Keratinocyte (primary cell): ENCODE results near the gene IQCF5. TPM values are rescaled to one million over a fixed set of nuclear protein-coding genes. Genes with fewer than 3 reads are reported as not detected.

ENCODE experiments used
- DNase-seq: peaks from one replicate; pipeline ENCODE4 v3.0.0-alpha.2; 2011; ENCODE audit warnings: low read depth, missing footprints, low spot score
- FAIRE-seq: peaks from 2 replicates; lab custom pipeline; 2011; peaks lifted over from hg19 to GRCh38; lab: Jason Lieb, UNC
- H2AFZ ChIP-seq: 2 replicates; pipeline ENCODE4 v1.6.0; 2012; ENCODE audit warnings: low read length, control low read depth, inconsistent platforms; ENCODE audit not compliant: control insufficient read depth
- H3K27ac ChIP-seq: 2 replicates; pipeline ENCODE4 v1.5.1; 2011; ENCODE audit warnings: low read length; ENCODE audit not compliant: control insufficient read depth, insufficient read depth
- H3K27me3 ChIP-seq: 3 replicates; pipeline ENCODE4 v1.6.0; 2011; ENCODE audit warnings: low read length; ENCODE audit not compliant: control insufficient read depth, insufficient read depth; ENCODE audit errors: extremely low read depth
- H3K36me3 ChIP-seq, 2 experiments: 2 replicates in 1 of 2; 3 replicates in 1 of 2; pipeline ENCODE4 v1.5.1; 2011; ENCODE audit warnings: low read length in 2 of 2, mild to moderate bottlenecking in 1 of 2; ENCODE audit not compliant: control insufficient read depth in 2 of 2, insufficient read depth in 2 of 2; ENCODE audit errors: extremely low read depth in 1 of 2
- H3K4me1 ChIP-seq: 3 replicates; pipeline ENCODE4 v1.5.1; 2011; ENCODE audit warnings: low read length; ENCODE audit not compliant: control insufficient read depth, insufficient read depth; ENCODE audit errors: extremely low read depth
- H3K4me2 ChIP-seq: 3 replicates; pipeline ENCODE4 v1.6.0; 2011; ENCODE audit warnings: low read depth, low read length; ENCODE audit not compliant: control insufficient read depth, insufficient read depth; ENCODE audit errors: extremely low read depth
- H3K4me3 ChIP-seq, 3 experiments: fragments of 200-600 bp in 1 of 3; sonication (generic) in 1 of 3; 2 replicates in 2 of 3; 3 replicates in 1 of 3; pipeline ENCODE4 v1.5.1; 2011 to 2016; ENCODE audit warnings: low read length in 3 of 3, mild to moderate bottlenecking in 3 of 3, control low read depth in 2 of 3, inconsistent platforms in 1 of 3, low read depth in 1 of 3, mixed read lengths in 1 of 3, mixed run types in 1 of 3, moderate library complexity in 1 of 3; ENCODE audit not compliant: control insufficient read depth in 2 of 3, insufficient read depth in 2 of 3; ENCODE audit errors: extremely low read depth in 1 of 3
- H3K79me2 ChIP-seq: 2 replicates; pipeline ENCODE4 v1.6.0; 2012; ENCODE audit warnings: low read length; ENCODE audit not compliant: control insufficient read depth, insufficient read depth
- H3K9ac ChIP-seq: 3 replicates; pipeline ENCODE4 v1.6.0; 2011; ENCODE audit warnings: low read length; ENCODE audit not compliant: control insufficient read depth, insufficient read depth; ENCODE audit errors: extremely low read depth
- H3K9me1 ChIP-seq: 3 replicates; pipeline ENCODE4 v1.6.0; 2011; ENCODE audit warnings: low read length; ENCODE audit not compliant: control insufficient read depth, insufficient read depth; ENCODE audit errors: extremely low read depth
- H3K9me3 ChIP-seq: 2 replicates; pipeline ENCODE4 v1.5.1; 2012; ENCODE audit warnings: low read depth, low read length; ENCODE audit not compliant: control insufficient read depth
- H4K20me1 ChIP-seq: 3 replicates; pipeline ENCODE4 v1.6.0; 2011; ENCODE audit warnings: low read length; ENCODE audit not compliant: control insufficient read depth, insufficient read depth; ENCODE audit errors: extremely low read depth
- CTCF ChIP-seq, 3 experiments: IDR thresholded peaks in 1 of 3; conservative IDR thresholded peaks in 1 of 3; optimal IDR thresholded peaks in 1 of 3; 2 replicates in 2 of 3; 3 replicates in 1 of 3; pipeline versions ENCODE3 to v1.5.1; 2011; ENCODE audit warnings: low read length in 3 of 3, mild to moderate bottlenecking in 3 of 3, moderate library complexity in 2 of 3, control low read depth in 1 of 3, inconsistent platforms in 1 of 3; ENCODE audit not compliant: insufficient read depth in 2 of 3; ENCODE audit errors: extremely low read depth in 1 of 3
- EZH2 ChIP-seq: IDR thresholded peaks from one replicate; pipeline ENCODE4 v1.6.1; 2012; ENCODE audit warnings: inconsistent platforms, mild to moderate bottlenecking, low read length, moderate library complexity
- dilution Hi-C: fragments of 300-500 bp; cut with MboI; formaldehyde crosslinking; loops from one replicate; pipeline ENCODE4 v1.7.0; 2020; ENCODE audit warnings: low sequenced_read_pairs; ENCODE audit not compliant: extremely low pct_ligation_motif_present
- polyA plus RNA-seq, 5 experiments: library from polyadenylated mRNA; depleted of rRNA in 3 of 5; stranded (reverse) in 3 of 5; stranded (forward) in 1 of 5; unstranded in 1 of 5; fragments of >200 nt; gene quantifications; 1 replicate in 1 of 5; 2 replicates in 3 of 5; 3 replicates in 1 of 5; pipeline versions ENCODE4 v1.2.1 to v1.2.3, GENCODE V29; 2011 to 2012; ENCODE audit warnings: missing spikeins in 2 of 5, low read depth in 1 of 5, low replicate concordance in 1 of 5
- small RNA-seq, 3 experiments: library from RNA; depleted of rRNA; stranded (forward); fragments of <200 nt; gene quantifications; one replicate each; pipeline ENCODE3, GENCODE V24; 2012; ENCODE audit warnings: low read depth in 3 of 3, low replicate concordance in 1 of 3; ENCODE audit not compliant: insufficient read length in 3 of 3

IQCF5 gene
- polyA plus RNA-seq, 1 donor (not counting 4 experiments of a cell fraction or from before 2014, with no cell fraction given) = not detected

- no peak for DNase-seq
- Histone ChIP-seq H3K27ac (no peak overlapping the region), H3K4me1 (no peaks in the 10 kb centered on the region), H2AFZ (no peak overlapping the region), H3K4me3 (no peak overlapping the region), H3K4me2 (no peak overlapping the region), H3K79me2 (no peaks in the 10 kb centered on the region), H3K9me1 (no peaks in the 10 kb centered on the region), H4K20me1 (no peaks in the 10 kb centered on the region), H3K9me3 (peaks cover 2% of the 10 kb centered on the region), H3K27me3 (peaks cover 4% of the 10 kb centered on the region), H3K9ac (no peak overlapping the region), H3K36me3 (no peaks in the 10 kb centered on the region)
- FAIRE-seq = no peak
- no peak for TF ChIP-seq EZH2
- TF ChIP-seq CTCF (optimal IDR thresholded peaks at IDR 0.05 in 1 of 3, IDR thresholded peaks at IDR 0.05 in 1 of 3, conservative IDR thresholded peaks at IDR 0.05 in 1 of 3; ENCODE audit: extremely low read depth in 1 of 3, insufficient read depth in 2 of 3, low read length in 3 of 3) = no peak
- dilution Hi-C loops = no loop called here
Observed at GRCh38 chr3:51828297-51828696, 47.1 kb downstream of the IQCF5 start.

Small RNA genes within 50 kb of the gene (small RNA-seq; reads per million reads assigned to genes)
- 0 reads per million in 3 experiments for gene RN7SL504P

Other genes starting within 250 kb of the IQCF5 start
- 35.8 to 52.3 TPM (median 49.7 TPM) in 3 replicates for gene TEX264, start 204.3 kb downstream of the IQCF5 start, polyA plus RNA-seq
- gene GRM2, start 168.5 kb downstream of the IQCF5 start, polyA plus RNA-seq = 0.03 to 0.07 TPM (median 0.04 TPM) in 3 replicates
- gene IQCF6, start 96.4 kb downstream of the IQCF5 start, polyA plus RNA-seq = not detected in 3 replicates
- gene IQCF2, start 14.0 kb downstream of the IQCF5 start, polyA plus RNA-seq = not detected in 3 replicates
- 0.12 TPM in 1 of 3 replicates, not detected in the others for gene IQCF1, start 27.8 kb upstream of the IQCF5 start, polyA plus RNA-seq
- 21.8 to 34.5 TPM (median 23.8 TPM) in 3 replicates for gene RRP9, start 66.3 kb upstream of the IQCF5 start, polyA plus RNA-seq
- 5.4 to 9.3 TPM (median 6.4 TPM) in 3 replicates for gene PARP3, start 66.8 kb upstream of the IQCF5 start, polyA plus RNA-seq
- not detected in 3 replicates for gene GPR62, start 79.8 kb upstream of the IQCF5 start, polyA plus RNA-seq
- 25.2 to 48.7 TPM (median 35.0 TPM) in 3 replicates for gene PCBP4, start 91.9 kb upstream of the IQCF5 start, polyA plus RNA-seq
- gene ABHD14B, start 98.4 kb upstream of the IQCF5 start, polyA plus RNA-seq = 32.8 to 57.2 TPM (median 34.7 TPM) in 3 replicates
- gene ABHD14A, start 99.5 kb upstream of the IQCF5 start, polyA plus RNA-seq = 6.9 to 10.6 TPM (median 7.5 TPM) in 3 replicates
- 71.8 to 91.8 TPM (median 76.6 TPM) in 3 replicates for gene ACY1, start 107.9 kb upstream of the IQCF5 start, polyA plus RNA-seq
- gene RPL29, start 120.3 kb upstream of the IQCF5 start, polyA plus RNA-seq = 1,648 to 2,317 TPM (median 2,262 TPM) in 3 replicates
- gene DUSP7, start 181.0 kb upstream of the IQCF5 start, polyA plus RNA-seq = 103 to 172 TPM (median 121 TPM) in 3 replicates